K562 (cell line): ENCODE data around the gene SNTG2. TPM values are rescaled to one million over a fixed set of nuclear protein-coding genes. Genes with fewer than 3 reads are reported as not detected.

Experiments
- ATAC-seq: fragments of 200-7000 bp; cut with Tn5 transposase; 3 replicates; pipeline ENCODE4 v1.9.1; 2020; ENCODE audit warnings: moderate library complexity
- BruUV-seq: library from RNA; stranded (reverse); fragments of 400-500 nt; replicated peaks from 2 replicates; lab custom pipeline; 2021; lab: Mats Ljungman, UMichigan
- CTCF ChIA-PET: fragments of 300-600 bp; formaldehyde crosslinking; extraction: SDS; loops from one replicate; lab custom pipeline; 2021; ENCODE audit warnings: low intra/inter-chr PET ratio; lab: Yijun Ruan, JAX
- POLR2A ChIA-PET: fragments of 300-600, 350-650 bp; sonication (Branson Sonifier 250); formaldehyde crosslinking; extraction: SDS; loops from one replicate; lab custom pipeline; 2021; ENCODE audit warnings: antibody characterized with exemption, inconsistent platforms; lab: Yijun Ruan, JAX
- DNase-seq, 4 experiments: peaks; one replicate each; pipeline versions ENCODE4 v3.0.0 to v3.0.0-alpha.2; 2011 to 2018; ENCODE audit warnings: low spot score in 3 of 4, mixed read lengths in 3 of 4; ENCODE audit errors: extremely low read depth in 1 of 4
- FAIRE-seq: peaks from 2 replicates; lab custom pipeline; 2011; peaks lifted over from hg19 to GRCh38; lab: Jason Lieb, UNC
- H2AFZ ChIP-seq: 2 replicates; pipeline ENCODE4 v1.6.0; 2011; ENCODE audit warnings: low read depth, low read length, control low read depth, inconsistent platforms
- H3K27ac ChIP-seq: fragments of 200-600 bp; 3 replicates; pipeline ENCODE4 v1.8.0; 2011; ENCODE audit warnings: low read depth, mild to moderate bottlenecking, control low read depth, inconsistent platforms, low read length, moderate library complexity, mixed read lengths; ENCODE audit errors: extremely low read depth
- H3K27me3 ChIP-seq, 2 experiments: fragments of 300-600 bp in 1 of 2; 2 replicates in 1 of 2; 3 replicates in 1 of 2; pipeline versions ENCODE4 v1.6.0 to v1.8.0; 2011; ENCODE audit warnings: inconsistent platforms in 2 of 2, low read length in 2 of 2, mild to moderate bottlenecking in 1 of 2, mixed read lengths in 1 of 2, moderate library complexity in 1 of 2; ENCODE audit not compliant: control insufficient read depth in 2 of 2, insufficient read depth in 2 of 2
- H3K36me3 ChIP-seq: fragments of 300-600 bp; 3 replicates; pipeline ENCODE4 v1.8.0; 2011; ENCODE audit warnings: mild to moderate bottlenecking, low read length, inconsistent platforms; ENCODE audit not compliant: control insufficient read depth, insufficient read depth
- H3K4me1 ChIP-seq, 2 experiments: fragments of 200-600 bp in 1 of 2; replicated peaks in 1 of 2; 2 replicates in 1 of 2; 3 replicates in 1 of 2; pipeline versions ENCODE4 v1.5.1 to v1.8.0; 2011; ENCODE audit warnings: inconsistent platforms in 2 of 2, low read length in 2 of 2, mild to moderate bottlenecking in 1 of 2, mixed read lengths in 1 of 2, moderate library complexity in 1 of 2; ENCODE audit not compliant: control insufficient read depth in 2 of 2, insufficient read depth in 2 of 2
- H3K4me2 ChIP-seq: 2 replicates; pipeline ENCODE4 v1.6.1; 2011; ENCODE audit warnings: low read length, control low read depth, inconsistent platforms, mixed read lengths; ENCODE audit not compliant: insufficient read depth
- H3K4me3 ChIP-seq: fragments of 200-600 bp; sonication (generic), shearing (Covaris generic); 2 replicates; pipeline ENCODE4 v1.5.1; 2016; ENCODE audit warnings: control low read depth, inconsistent platforms
- H3K79me2 ChIP-seq: fragments of 200-600 bp; 3 replicates; pipeline ENCODE4 v1.8.0; 2011; ENCODE audit warnings: low read length, inconsistent platforms; ENCODE audit not compliant: control insufficient read depth, insufficient read depth
- H3K9ac ChIP-seq, 2 experiments: 2 replicates each; pipeline versions ENCODE4 v1.6.0 to v1.6.1; 2011; ENCODE audit warnings: low read depth in 2 of 2, low read length in 2 of 2, control low read depth in 1 of 2, inconsistent platforms in 1 of 2, mild to moderate bottlenecking in 1 of 2, mixed read lengths in 1 of 2; ENCODE audit not compliant: insufficient read depth in 1 of 2
- H3K9me1 ChIP-seq: one replicate; pipeline ENCODE4 v1.6.0; 2011; ENCODE audit warnings: inconsistent platforms, mild to moderate bottlenecking, low read length, moderate library complexity; ENCODE audit not compliant: control insufficient read depth, insufficient read depth
- H3K9me3 ChIP-seq: replicated peaks from 2 replicates; pipeline ENCODE4 v1.5.1; 2011; ENCODE audit warnings: low read depth, low read length, inconsistent platforms; ENCODE audit not compliant: control insufficient read depth, insufficient read depth
- H4K20me1 ChIP-seq: replicated peaks from 2 replicates; pipeline ENCODE4 v1.6.1; 2011; ENCODE audit warnings: low read length, inconsistent platforms, mixed read lengths; ENCODE audit not compliant: control insufficient read depth, insufficient read depth
- ARNT ChIP-seq, 2 experiments: fragments of 450-650 bp; IDR thresholded peaks; 2 replicates each; pipeline ENCODE4 v1.6.1; 2016; ENCODE audit warnings: mild to moderate bottlenecking in 1 of 2
- EWSR1 ChIP-seq: fragments of 450-650 bp; IDR thresholded peaks from 2 replicates; pipeline ENCODE4 v1.6.1; 2018; ENCODE audit warnings: borderline replicate concordance, mild to moderate bottlenecking, low read depth, moderate library complexity; ENCODE audit not compliant: partially characterized antibody
- HCFC1 ChIP-seq: IDR thresholded peaks from 2 replicates; pipeline ENCODE4 v1.6.1; 2012; ENCODE audit warnings: low read depth, low read length, improper control_type of control experiment
- MTF1 ChIP-seq: fragments of 250-450 bp; sonication (Bioruptor Pico); IDR thresholded peaks from 2 replicates; pipeline ENCODE4 v1.9.0; 2021; ENCODE audit warnings: moderate library complexity, mild to moderate bottlenecking, inconsistent platforms, borderline replicate concordance
- NR4A1 ChIP-seq, 2 experiments: fragments of 250-450 bp in 1 of 2; fragments of 450-650 bp in 1 of 2; sonication (Bioruptor Pico) in 1 of 2; IDR thresholded peaks; 2 replicates each; pipeline versions ENCODE4 v1.4.0 to v1.6.1; 2016 to 2020; ENCODE audit warnings: mild to moderate bottlenecking in 2 of 2, missing compliant biosample characterization in 1 of 2, missing genetic modification characterization in 1 of 2, moderate library complexity in 1 of 2
- POLR2AphosphoS2 ChIP-seq: IDR thresholded peaks from 2 replicates; pipeline ENCODE4 v1.6.1; 2012; ENCODE audit warnings: low read length, improper control_type of control experiment
- PTTG1 ChIP-seq: fragments of 450-650 bp; IDR thresholded peaks from 2 replicates; pipeline ENCODE4 v1.6.1; 2016; ENCODE audit warnings: low read depth, mild to moderate bottlenecking, missing genetic modification characterization, missing compliant biosample characterization
- SPI1 ChIP-seq: IDR thresholded peaks from 2 replicates; pipeline ENCODE4 v1.6.1; 2011; ENCODE audit warnings: low read depth, low read length, control low read depth, borderline replicate concordance
- ZNF184 ChIP-seq: sonication (generic); formaldehyde crosslinking; IDR thresholded peaks from 2 replicates; pipeline ENCODE4 v1.5.0; 2020; ENCODE audit warnings: missing genetic modification reagents
- ZNF212 ChIP-seq: fragments of 450-650 bp; formaldehyde crosslinking; IDR thresholded peaks from 2 replicates; pipeline ENCODE4 v1.4.0; 2020; ENCODE audit warnings: mild to moderate bottlenecking
- ZNF324 ChIP-seq: fragments of 250-450 bp; sonication (Bioruptor Pico); IDR thresholded peaks from 2 replicates; pipeline ENCODE4 v1.4.0; 2020; ENCODE audit warnings: mild to moderate bottlenecking
- ZNF354B ChIP-seq: fragments of 250-450 bp; sonication (Bioruptor Pico); IDR thresholded peaks from 2 replicates; pipeline ENCODE4 v1.4.0; 2020
- ZNF436 ChIP-seq: fragments of 250-450, 450-650 bp; sonication (Bioruptor Pico); formaldehyde crosslinking; IDR thresholded peaks from 2 replicates; pipeline ENCODE4 v1.7.0; 2020; ENCODE audit warnings: mild to moderate bottlenecking
- WGBS: fragments of 100-300 bp; shearing (Covaris generic); methylation state at CpG from one replicate; pipeline ENCODE4 v1.1.6; 2016; ENCODE audit warnings: low coverage, mixed read lengths; ENCODE audit not compliant: insufficient coverage; ENCODE audit errors: missing lambda C conversion rate; 5-methylcytosine and 5-hydroxymethylcytosine counted together
- in situ Hi-C: fragments of 300-500 bp; cut with MboI; formaldehyde crosslinking; loops from 4 replicates; pipeline ENCODE4 v1.15.0; 2018; ENCODE audit warnings: inconsistent platforms, mixed read lengths
- intact Hi-C: fragments of 100-400 bp; cut with micrococcal nuclease; formaldehyde crosslinking; loops from 2 replicates; pipeline ENCODE4 v1.14.2; 2022
- polyA plus RNA-seq, 8 experiments: library from polyadenylated mRNA; depleted of rRNA in 4 of 8; stranded (reverse) in 5 of 8; unstranded in 3 of 8; fragments of >200 nt; fragmentation: Nextera tagmentation in 2 of 8; fragmentation: Illumina TruSeq in 1 of 8; extraction: Ambion mirVana in 2 of 8; extraction: Trizol in 1 of 8; gene quantifications; 2 replicates each; pipeline versions ENCODE4 v1.2.1 to v1.2.3, GENCODE V29; 2011 to 2014; ENCODE audit warnings: inconsistent platforms in 1 of 8, missing spikeins in 1 of 8
- total RNA-seq, 7 experiments: library from RNA; depleted of rRNA in 6 of 7; stranded (reverse); fragments of >200 nt in 6 of 7; fragmentation: Illumina TruSeq in 2 of 7; extraction: Trizol in 2 of 7; gene quantifications; 2 replicates each; pipeline versions ENCODE4 v1.2.1 to v1.2.3, GENCODE V29; 2011 to 2021; ENCODE audit warnings: low replicate concordance in 1 of 7
- TF ChIP-seq, protein P1 (sequence below): sonication (generic); formaldehyde crosslinking; IDR thresholded peaks from 2 replicates; pipeline ENCODE4 v1.9.0; 2022; ENCODE audit warnings: mild to moderate bottlenecking, missing genetic modification reagents
- TF ChIP-seq, protein P2 (sequence below): sonication (generic); formaldehyde crosslinking; IDR thresholded peaks from 2 replicates; pipeline ENCODE4 v1.8.0; 2023; ENCODE audit warnings: missing genetic modification reagents, mild to moderate bottlenecking, borderline replicate concordance

SNTG2 gene
- total and polyA plus RNA-seq, 9 of the 15 experiments (the other 6 are each of a cell fraction or from before 2014, with no cell fraction given) = not detected

DNA sequence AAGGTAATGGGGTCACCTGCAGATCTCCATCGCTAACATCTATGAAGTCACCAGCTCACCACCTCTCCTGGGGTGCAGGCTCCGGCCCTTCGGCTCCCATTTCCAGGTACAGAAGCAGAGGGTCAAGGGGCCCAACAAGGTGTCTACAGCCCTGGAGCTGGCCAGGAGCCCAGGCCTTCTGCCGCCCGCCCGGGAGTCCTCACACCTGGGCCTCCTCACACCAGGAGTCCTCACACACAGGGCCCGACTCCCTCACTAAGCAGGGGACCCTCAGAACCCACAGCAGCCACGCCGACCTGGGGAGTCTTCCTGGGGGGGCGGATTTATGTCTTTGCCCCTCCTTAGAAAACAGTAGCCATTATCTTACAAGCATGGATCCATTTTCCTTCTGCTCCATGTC is 419.3 kb downstream of the SNTG2 start:
- Histone ChIP-seq H3K27me3 (peaks cover 3 to 13% of the 10 kb centered on the region in 2 experiments; a peak in 3 of 5 replicates), H3K4me1 (no peaks in the 10 kb centered on the region), H3K9me1 (no peaks in the 10 kb centered on the region), H3K4me2 (no peak overlapping the region), H3K36me3 (no peaks in the 10 kb centered on the region), H3K4me3 (no peak overlapping the region), H3K79me2 (no peaks in the 10 kb centered on the region), H4K20me1 (no peaks in the 10 kb centered on the region), H3K27ac (no peak overlapping the region), H3K9me3 (no peaks in the 10 kb centered on the region), H2AFZ (no peak overlapping the region), H3K9ac (no peak overlapping the region)
- intact Hi-C loops (no loop called here), in situ Hi-C loops (no loop called here)
- CTCF ChIA-PET = no interaction called here
- no TSS peak for BruUV-seq
- FAIRE-seq = no peak
- no peak for DNase-seq
- WGBS = 0% methylated on average over 10 of the region's 10 CpGs
- ATAC-seq = no peak
- POLR2A ChIA-PET = interaction anchor here (0.8 kb wide), 1 partner anchor 1151 kb away, joined by 3 read pairs; no protein-coding TSS in a partner anchor
- TF ChIP-seq ZNF436 (CRISPR knock-in tag) = no peak
- TF ChIP-seq ZNF184 = no peak
- no peak for TF ChIP-seq HCFC1
- no peak for TF ChIP-seq ZNF354B (CRISPR knock-in tag)
- no peak for TF ChIP-seq ZNF212 (CRISPR knock-in tag)
- TF ChIP-seq MTF1 = no peak
- TF ChIP-seq, protein P1, sequence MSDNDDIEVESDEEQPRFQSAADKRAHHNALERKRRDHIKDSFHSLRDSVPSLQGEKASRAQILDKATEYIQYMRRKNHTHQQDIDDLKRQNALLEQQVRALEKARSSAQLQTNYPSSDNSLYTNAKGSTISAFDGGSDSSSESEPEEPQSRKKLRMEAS = no peak
- TF ChIP-seq ZNF324 (CRISPR knock-in tag) = no peak
- TF ChIP-seq, protein P2, sequence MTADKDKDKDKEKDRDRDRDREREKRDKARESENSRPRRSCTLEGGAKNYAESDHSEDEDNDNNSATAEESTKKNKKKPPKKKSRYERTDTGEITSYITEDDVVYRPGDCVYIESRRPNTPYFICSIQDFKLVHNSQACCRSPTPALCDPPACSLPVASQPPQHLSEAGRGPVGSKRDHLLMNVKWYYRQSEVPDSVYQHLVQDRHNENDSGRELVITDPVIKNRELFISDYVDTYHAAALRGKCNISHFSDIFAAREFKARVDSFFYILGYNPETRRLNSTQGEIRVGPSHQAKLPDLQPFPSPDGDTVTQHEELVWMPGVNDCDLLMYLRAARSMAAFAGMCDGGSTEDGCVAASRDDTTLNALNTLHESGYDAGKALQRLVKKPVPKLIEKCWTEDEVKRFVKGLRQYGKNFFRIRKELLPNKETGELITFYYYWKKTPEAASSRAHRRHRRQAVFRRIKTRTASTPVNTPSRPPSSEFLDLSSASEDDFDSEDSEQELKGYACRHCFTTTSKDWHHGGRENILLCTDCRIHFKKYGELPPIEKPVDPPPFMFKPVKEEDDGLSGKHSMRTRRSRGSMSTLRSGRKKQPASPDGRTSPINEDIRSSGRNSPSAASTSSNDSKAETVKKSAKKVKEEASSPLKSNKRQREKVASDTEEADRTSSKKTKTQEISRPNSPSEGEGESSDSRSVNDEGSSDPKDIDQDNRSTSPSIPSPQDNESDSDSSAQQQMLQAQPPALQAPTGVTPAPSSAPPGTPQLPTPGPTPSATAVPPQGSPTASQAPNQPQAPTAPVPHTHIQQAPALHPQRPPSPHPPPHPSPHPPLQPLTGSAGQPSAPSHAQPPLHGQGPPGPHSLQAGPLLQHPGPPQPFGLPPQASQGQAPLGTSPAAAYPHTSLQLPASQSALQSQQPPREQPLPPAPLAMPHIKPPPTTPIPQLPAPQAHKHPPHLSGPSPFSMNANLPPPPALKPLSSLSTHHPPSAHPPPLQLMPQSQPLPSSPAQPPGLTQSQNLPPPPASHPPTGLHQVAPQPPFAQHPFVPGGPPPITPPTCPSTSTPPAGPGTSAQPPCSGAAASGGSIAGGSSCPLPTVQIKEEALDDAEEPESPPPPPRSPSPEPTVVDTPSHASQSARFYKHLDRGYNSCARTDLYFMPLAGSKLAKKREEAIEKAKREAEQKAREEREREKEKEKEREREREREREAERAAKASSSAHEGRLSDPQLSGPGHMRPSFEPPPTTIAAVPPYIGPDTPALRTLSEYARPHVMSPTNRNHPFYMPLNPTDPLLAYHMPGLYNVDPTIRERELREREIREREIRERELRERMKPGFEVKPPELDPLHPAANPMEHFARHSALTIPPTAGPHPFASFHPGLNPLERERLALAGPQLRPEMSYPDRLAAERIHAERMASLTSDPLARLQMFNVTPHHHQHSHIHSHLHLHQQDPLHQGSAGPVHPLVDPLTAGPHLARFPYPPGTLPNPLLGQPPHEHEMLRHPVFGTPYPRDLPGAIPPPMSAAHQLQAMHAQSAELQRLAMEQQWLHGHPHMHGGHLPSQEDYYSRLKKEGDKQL = no peak
- no peak for TF ChIP-seq ARNT (IDR thresholded peaks at IDR 0.05)
- TF ChIP-seq EWSR1 = no peak
- TF ChIP-seq POLR2AphosphoS2 = no peak
- TF ChIP-seq SPI1 = no peak
- no peak for TF ChIP-seq PTTG1
- TF ChIP-seq NR4A1 (CRISPR knock-in tag; IDR thresholded peaks at IDR 0.05) = no peak
- TF ChIP-seq NR4A1 (tag; IDR thresholded peaks at IDR 0.05) = no peak
